Colon (tissue), 2 donors: ENCODE results near the gene MRM2.

Experiments
- FAIRE-seq: peaks from 2 replicates; lab custom pipeline; 2012; peaks lifted over from hg19 to GRCh38; lab: Jason Lieb, UNC
- donor health status: control.
- donor health status: control.

MRM2 gene

GRCh38 chr7:2245883-2246675, 4.1 kb upstream of the MRM2 start:
- FAIRE-seq: no peak

- FAIRE-seq: no peak
Measured at GRCh38 chr7:2244404-2244995, 2.5 kb upstream of the MRM2 start.

- no peak for FAIRE-seq
Measured at GRCh38 chr7:2243458-2243857, 1.5 kb upstream of the MRM2 start.

GRCh38 chr7:2242541-2243429, 780 bp upstream of the MRM2 start:
- FAIRE-seq: no peak

GRCh38 chr7:2239242-2239641, 2.8 kb downstream of the MRM2 start:
- no peak for FAIRE-seq

GRCh38 chr7:2237109-2237602, 4.8 kb downstream of the MRM2 start:
- no peak for FAIRE-seq

- FAIRE-seq: no peak
Measured at GRCh38 chr7:2233926-2234325, 8.1 kb downstream of the MRM2 start.

- FAIRE-seq: no peak
Measured at GRCh38 chr7:2232766-2233520, 9.1 kb downstream of the MRM2 start, which contains the start of gene MAD1L1. Gene MAD1L1 (minus strand): TSS chr7:2232945. CDS start chr7:2230133, 2,812 bp downstream.

GRCh38 chr7:2231992-2232765, 9.8 kb downstream of the MRM2 start:
- FAIRE-seq: no peak

- FAIRE-seq: no peak
Measured at GRCh38 chr7:2230882-2231281, 11.1 kb downstream of the MRM2 start.

GRCh38 chr7:2230226-2230625, 11.8 kb downstream of the MRM2 start:
- FAIRE-seq: no peak

- FAIRE-seq: no peak
Measured at GRCh38 chr7:2229467-2229866, 12.5 kb downstream of the MRM2 start.

GRCh38 chr7:2228921-2229320, 13.1 kb downstream of the MRM2 start:
- FAIRE-seq: no peak

- FAIRE-seq: no peak
Measured at GRCh38 chr7:2227699-2228098, 14.3 kb downstream of the MRM2 start.

- FAIRE-seq: no peak
Measured at GRCh38 chr7:2225830-2226229, 16.2 kb downstream of the MRM2 start.

GRCh38 chr7:2225336-2225735, 16.7 kb downstream of the MRM2 start:
- FAIRE-seq: no peak

- no peak for FAIRE-seq
Measured at GRCh38 chr7:2224934-2225333, 17.1 kb downstream of the MRM2 start.

GRCh38 chr7:2224491-2224928, 17.5 kb downstream of the MRM2 start:
- FAIRE-seq: no peak

- FAIRE-seq: no peak
Measured at GRCh38 chr7:2223321-2223720, 18.7 kb downstream of the MRM2 start.

GRCh38 chr7:2222516-2222915, 19.5 kb downstream of the MRM2 start:
- no peak for FAIRE-seq

- FAIRE-seq: no peak
Measured at GRCh38 chr7:2220954-2221353, 21.1 kb downstream of the MRM2 start.
